HepG2 (cell line): ENCODE data around the gene ZNF677. TPM values are rescaled to one million over a fixed set of nuclear protein-coding genes. Genes with fewer than 3 reads are reported as not detected.

ENCODE experiments used
- ATAC-seq: fragments of 200-7000 bp; cut with Tn5 transposase; 3 replicates; pipeline ENCODE4 v1.9.1; 2020; ENCODE audit warnings: mild to moderate bottlenecking, moderate library complexity
- BruUV-seq: library from RNA; stranded (reverse); fragments of 400-500 nt; replicated peaks from 2 replicates; lab custom pipeline; 2021; lab: Mats Ljungman, UMichigan
- CTCF ChIA-PET: fragments of 300-600 bp; formaldehyde crosslinking; extraction: SDS; loops from one replicate; lab custom pipeline; 2021; ENCODE audit warnings: low total read pairs, inconsistent platforms, low intra/inter-chr PET ratio; lab: Yijun Ruan, JAX
- POLR2A ChIA-PET: fragments of 350-600 bp; sonication (Branson Sonifier 250); formaldehyde crosslinking; loops from one replicate; lab custom pipeline; 2020; ENCODE audit warnings: antibody characterized with exemption, inconsistent platforms; lab: Yijun Ruan, JAX
- DNase-seq: peaks from one replicate; pipeline ENCODE4 v3.0.0-alpha.2; 2015; ENCODE audit warnings: low spot score
- FAIRE-seq: peaks from 3 replicates; lab custom pipeline; 2011; peaks lifted over from hg19 to GRCh38; lab: Jason Lieb, UNC
- H2AFZ ChIP-seq: one replicate; pipeline ENCODE4 v1.6.1; 2011; ENCODE audit warnings: low read length, inconsistent platforms
- H3K27ac ChIP-seq: fragments of 300-600 bp; 3 replicates; pipeline ENCODE4 v1.8.0; 2011; ENCODE audit warnings: mixed run types, mild to moderate bottlenecking, mixed read lengths, low read length, inconsistent platforms; ENCODE audit not compliant: insufficient read depth; ENCODE audit errors: extremely low read length
- H3K27me3 ChIP-seq, 2 experiments: fragments of 200-600 bp in 1 of 2; 2 replicates in 1 of 2; 3 replicates in 1 of 2; pipeline versions ENCODE4 v1.6.0 to v1.8.0; 2011; ENCODE audit warnings: low read length in 2 of 2, mild to moderate bottlenecking in 2 of 2, moderate library complexity in 2 of 2, inconsistent platforms in 1 of 2; ENCODE audit not compliant: insufficient read depth in 2 of 2, control insufficient read depth in 1 of 2
- H3K36me3 ChIP-seq, 2 experiments: fragments of 200-600 bp in 1 of 2; replicated peaks in 1 of 2; 2 replicates in 1 of 2; 3 replicates in 1 of 2; pipeline versions ENCODE4 v1.5.1 to v1.8.0; 2011; ENCODE audit warnings: low read length in 2 of 2, inconsistent platforms in 1 of 2; ENCODE audit not compliant: insufficient read depth in 2 of 2, control insufficient read depth in 1 of 2
- H3K4me1 ChIP-seq: 2 replicates; pipeline ENCODE4 v1.5.1; 2012; ENCODE audit warnings: low read length, inconsistent platforms; ENCODE audit not compliant: insufficient read depth
- H3K4me2 ChIP-seq: 2 replicates; pipeline ENCODE4 v1.6.0; 2011; ENCODE audit warnings: low read depth, low read length, inconsistent platforms
- H3K4me3 ChIP-seq, 3 experiments: fragments of 200-600 bp in 1 of 3; sonication (generic), shearing (Covaris generic) in 1 of 3; replicated peaks in 1 of 3; 2 replicates each; pipeline ENCODE4 v1.5.1; 2011 to 2016; ENCODE audit warnings: low read length in 3 of 3, inconsistent platforms in 2 of 3, low read depth in 2 of 3, mild to moderate bottlenecking in 2 of 3, control low read depth in 1 of 3, mixed read lengths in 1 of 3; ENCODE audit not compliant: insufficient read depth in 1 of 3
- H3K79me2 ChIP-seq: one replicate; pipeline ENCODE4 v1.6.1; 2011; ENCODE audit warnings: low read length, inconsistent platforms; ENCODE audit not compliant: insufficient read depth
- H3K9ac ChIP-seq: 2 replicates; pipeline ENCODE4 v1.6.0; 2011; ENCODE audit warnings: mild to moderate bottlenecking, low read depth, low read length, inconsistent platforms; ENCODE audit not compliant: insufficient read depth
- H3K9me3 ChIP-seq: 2 replicates; pipeline ENCODE4 v1.5.1; 2012; ENCODE audit warnings: mild to moderate bottlenecking, low read length
- H4K20me1 ChIP-seq: 2 replicates; pipeline ENCODE4 v1.6.0; 2011; ENCODE audit warnings: inconsistent platforms, mild to moderate bottlenecking, low read length, moderate library complexity; ENCODE audit not compliant: insufficient read depth
- ERF ChIP-seq: IDR thresholded peaks from 2 replicates; pipeline ENCODE4 v1.6.1; 2018; ENCODE audit warnings: missing biosample characterization, missing genetic modification reagents
- FOXA1 ChIP-seq, 2 experiments: fragments of 450-650 bp in 1 of 2; sonication (generic) in 1 of 2; formaldehyde crosslinking in 1 of 2; IDR thresholded peaks; 2 replicates each; pipeline versions ENCODE4 v1.4.0 to v1.6.1; 2016 to 2020; ENCODE audit warnings: missing genetic modification reagents in 1 of 2
- FOXA3 ChIP-seq: IDR thresholded peaks from 2 replicates; pipeline ENCODE4 v1.6.1; 2016; ENCODE audit warnings: missing genetic modification reagents, missing compliant biosample characterization
- FOXO1 ChIP-seq: sonication (generic); formaldehyde crosslinking; IDR thresholded peaks from 2 replicates; pipeline ENCODE4 v1.4.0; 2020; ENCODE audit warnings: missing genetic modification reagents
- IKZF1 ChIP-seq: fragments of 450-650 bp; IDR thresholded peaks from 2 replicates; pipeline ENCODE4 v1.7.1; 2016
- LCORL ChIP-seq, 2 experiments: fragments of 450-650 bp in 1 of 2; sonication (generic) in 1 of 2; formaldehyde crosslinking in 1 of 2; IDR thresholded peaks; 2 replicates each; pipeline versions ENCODE4 v1.5.0 to v1.6.1; 2017 to 2020; ENCODE audit warnings: antibody characterized with exemption in 1 of 2, missing genetic modification reagents in 1 of 2
- NCOA2 ChIP-seq: sonication (generic); formaldehyde crosslinking; IDR thresholded peaks from 2 replicates; pipeline ENCODE4 v1.8.0; 2022; ENCODE audit warnings: inconsistent platforms
- RAD21 ChIP-seq: fragments of 450-650 bp; formaldehyde crosslinking; IDR thresholded peaks from 2 replicates; pipeline ENCODE4 v1.5.0; 2020; ENCODE audit warnings: mild to moderate bottlenecking
- SAP130 ChIP-seq: IDR thresholded peaks from 2 replicates; pipeline ENCODE4 v1.6.1; 2016; ENCODE audit warnings: low read depth
- SMC3 ChIP-seq: IDR thresholded peaks from 2 replicates; pipeline ENCODE4 v1.6.1; 2011; ENCODE audit warnings: low read length, improper control_type of control experiment
- TEAD3 ChIP-seq: optimal IDR thresholded peaks from 2 replicates; pipeline ENCODE3; 2016; ENCODE audit warnings: borderline replicate concordance
- ZFP1 ChIP-seq: IDR thresholded peaks from 2 replicates; pipeline ENCODE4 v1.6.1; 2016
- ZMYM4 ChIP-seq: sonication (generic); formaldehyde crosslinking; IDR thresholded peaks from 2 replicates; pipeline ENCODE4 v1.8.1; 2023; ENCODE audit warnings: mild to moderate bottlenecking, missing genetic modification reagents
- ZNF207 ChIP-seq: fragments of 450-650 bp; IDR thresholded peaks from 2 replicates; pipeline ENCODE4 v1.6.1; 2016; ENCODE audit warnings: antibody characterized with exemption, borderline replicate concordance
- ZNF354B ChIP-seq: sonication (generic); formaldehyde crosslinking; IDR thresholded peaks from 2 replicates; pipeline ENCODE4 v1.8.0; 2022; ENCODE audit warnings: mild to moderate bottlenecking, missing genetic modification reagents
- WGBS: methylation state at CpG from one replicate; pipeline ENCODE4 v1.1.6; 2017; ENCODE audit warnings: low lambda C conversion rate; 5-methylcytosine and 5-hydroxymethylcytosine counted together
- in situ Hi-C: cut with HindIII; loops from 2 replicates; pipeline ENCODE4 v1.10.0; 2017; ENCODE audit warnings: low pct_unique_long_range_greater_than_20kb; ENCODE audit not compliant: extremely low pct_ligation_motif_present
- intact Hi-C: fragments of 100-400 bp; cut with micrococcal nuclease; formaldehyde crosslinking; loops from one replicate; pipeline ENCODE4 v1.10.0; 2022; ENCODE audit not compliant: unreplicated experiment
- polyA plus RNA-seq, 8 experiments: library from polyadenylated mRNA; depleted of rRNA in 3 of 8; stranded (reverse) in 7 of 8; unstranded in 1 of 8; fragments of >200 nt; fragmentation: Illumina TruSeq in 4 of 8; extraction: Trizol in 4 of 8; gene quantifications; 2 replicates each; pipeline versions ENCODE4 v1.2.1 to v1.2.3, GENCODE V29; 2011 to 2016; ENCODE audit warnings: low read depth in 4 of 8, missing spikeins in 1 of 8, mixed read lengths in 1 of 8; ENCODE audit not compliant: insufficient read depth in 1 of 8
- total RNA-seq, 5 experiments: library from RNA; depleted of rRNA; stranded (reverse); fragments of >200 nt; fragmentation: Illumina TruSeq; extraction: Trizol; gene quantifications; 2 replicates each; pipeline ENCODE4 v1.2.3, GENCODE V29; 2016; ENCODE audit warnings: low read depth in 1 of 5
- TF ChIP-seq, protein P1 (sequence below): IDR thresholded peaks from 2 replicates; pipeline ENCODE4 v1.6.1; 2016; ENCODE audit warnings: control low read depth
- TF ChIP-seq, protein P2 (sequence below): IDR thresholded peaks from 2 replicates; pipeline ENCODE4 v1.4.0; 2020; ENCODE audit warnings: mild to moderate bottlenecking, missing genetic modification reagents
- TF ChIP-seq, protein P3 (sequence below): IDR thresholded peaks from 2 replicates; pipeline ENCODE4 v1.6.1; 2016; ENCODE audit warnings: low read depth, borderline replicate concordance
- TF ChIP-seq, protein P4 (sequence below): sonication (generic); formaldehyde crosslinking; IDR thresholded peaks from 2 replicates; pipeline ENCODE4 v1.5.0; 2020; ENCODE audit warnings: mild to moderate bottlenecking, missing genetic modification reagents, moderate library complexity

The ZNF677 gene
- total and polyA plus RNA-seq, 2 of the 13 experiments (the other 11 are each of a cell fraction or from before 2014, with no cell fraction given): not detected

DNA sequence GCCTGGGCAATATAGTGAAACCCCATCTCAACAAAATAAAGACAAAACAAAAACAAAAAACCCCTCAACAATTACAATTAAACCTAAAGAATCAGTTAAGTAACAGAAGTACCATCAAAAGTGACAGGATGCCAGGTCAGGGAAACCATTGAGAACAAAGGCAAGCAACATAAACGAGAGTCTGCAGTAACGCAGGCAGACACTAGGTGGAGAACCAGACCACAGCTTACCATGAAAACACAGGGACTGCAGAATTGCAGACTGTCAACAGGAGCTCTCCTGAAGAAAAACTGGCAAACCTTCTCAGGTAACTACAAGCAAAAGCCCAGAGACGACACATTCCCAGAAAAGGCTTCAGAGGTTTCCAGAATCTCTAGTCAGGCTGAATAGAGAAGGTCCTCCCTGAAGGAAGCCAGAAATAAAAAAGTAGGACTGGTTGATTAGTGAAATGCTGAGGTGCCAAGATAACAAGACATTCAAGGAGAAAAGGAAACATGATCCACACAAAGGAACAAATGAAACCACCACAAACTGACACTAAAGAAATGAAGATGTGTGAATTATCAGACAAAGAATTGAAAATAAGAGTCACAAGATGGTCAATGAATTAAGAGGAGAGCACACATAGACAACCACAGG, 59.3 kb downstream of the ZNF677 start:
- H3K4me1 ChIP-seq: no peaks in the 10 kb centered on the region
- WGBS: 0% methylated on average over 3 of the region's 3 CpGs
- ChIA-PET POLR2A (no interaction called here), CTCF (interaction anchor here (0.9 kb wide), 1 partner anchor 200 kb away, joined by 3 read pairs; the partner anchor contains the start of gene ZNF765)
- H3K36me3 ChIP-seq: no peaks in the 10 kb centered on the region
- H3K9me3 ChIP-seq: peaks cover 47% of the 10 kb centered on the region
- peak; percentile 73 for FAIRE-seq
- peak; percentile 67 for DNase-seq
- peak; percentile 65 for ATAC-seq
- H3K4me3 ChIP-seq: no peak overlapping the region
- no peak overlapping the region for H3K9ac ChIP-seq
- H3K27me3 ChIP-seq: no peaks in the 10 kb centered on the region; a peak in 1 of 5 replicates
- H2AFZ ChIP-seq: no peak overlapping the region
- H3K4me2 ChIP-seq: no peak overlapping the region
- H4K20me1 ChIP-seq: no peaks in the 10 kb centered on the region
- no peak overlapping the region for H3K27ac ChIP-seq
- in situ Hi-C loops: loop anchor here (25.0 kb wide), 1 partner anchor 542 kb away; no protein-coding TSS in a partner anchor
- BruUV-seq: no TSS peak
- intact Hi-C loops: no loop called here
- H3K79me2 ChIP-seq: no peaks in the 10 kb centered on the region
- no peak for TF ChIP-seq ZNF354B (CRISPR knock-in tag)
- TF ChIP-seq RAD21 (CRISPR knock-in tag): peak; percentile 55; the same call in 1 of the 2 replicates
- peak; percentile 52; the same call in 1 of the 2 replicates for TF ChIP-seq FOXO1 (CRISPR knock-in tag)
- peak; percentile 56; the same call in 1 of the 2 replicates for TF ChIP-seq SAP130
- TF ChIP-seq TEAD3 (CRISPR knock-in tag): peak; percentile 25
- TF ChIP-seq NCOA2 (CRISPR knock-in tag): no peak
- TF ChIP-seq, protein P1, sequence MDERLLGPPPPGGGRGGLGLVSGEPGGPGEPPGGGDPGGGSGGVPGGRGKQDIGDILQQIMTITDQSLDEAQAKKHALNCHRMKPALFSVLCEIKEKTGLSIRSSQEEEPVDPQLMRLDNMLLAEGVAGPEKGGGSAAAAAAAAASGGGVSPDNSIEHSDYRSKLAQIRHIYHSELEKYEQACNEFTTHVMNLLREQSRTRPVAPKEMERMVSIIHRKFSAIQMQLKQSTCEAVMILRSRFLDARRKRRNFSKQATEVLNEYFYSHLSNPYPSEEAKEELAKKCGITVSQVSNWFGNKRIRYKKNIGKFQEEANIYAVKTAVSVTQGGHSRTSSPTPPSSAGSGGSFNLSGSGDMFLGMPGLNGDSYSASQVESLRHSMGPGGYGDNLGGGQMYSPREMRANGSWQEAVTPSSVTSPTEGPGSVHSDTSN (CRISPR knock-in tag): no peak
- TF ChIP-seq FOXA1 (IDR thresholded peaks at IDR 0.05): no peak
- TF ChIP-seq FOXA1 (CRISPR knock-in tag; IDR thresholded peaks at IDR 0.05): peak; percentile 39; the same call in 1 of the 2 replicates
- peak; percentile 43; the same call in 1 of the 2 replicates for TF ChIP-seq ZMYM4
- TF ChIP-seq, protein P2, sequence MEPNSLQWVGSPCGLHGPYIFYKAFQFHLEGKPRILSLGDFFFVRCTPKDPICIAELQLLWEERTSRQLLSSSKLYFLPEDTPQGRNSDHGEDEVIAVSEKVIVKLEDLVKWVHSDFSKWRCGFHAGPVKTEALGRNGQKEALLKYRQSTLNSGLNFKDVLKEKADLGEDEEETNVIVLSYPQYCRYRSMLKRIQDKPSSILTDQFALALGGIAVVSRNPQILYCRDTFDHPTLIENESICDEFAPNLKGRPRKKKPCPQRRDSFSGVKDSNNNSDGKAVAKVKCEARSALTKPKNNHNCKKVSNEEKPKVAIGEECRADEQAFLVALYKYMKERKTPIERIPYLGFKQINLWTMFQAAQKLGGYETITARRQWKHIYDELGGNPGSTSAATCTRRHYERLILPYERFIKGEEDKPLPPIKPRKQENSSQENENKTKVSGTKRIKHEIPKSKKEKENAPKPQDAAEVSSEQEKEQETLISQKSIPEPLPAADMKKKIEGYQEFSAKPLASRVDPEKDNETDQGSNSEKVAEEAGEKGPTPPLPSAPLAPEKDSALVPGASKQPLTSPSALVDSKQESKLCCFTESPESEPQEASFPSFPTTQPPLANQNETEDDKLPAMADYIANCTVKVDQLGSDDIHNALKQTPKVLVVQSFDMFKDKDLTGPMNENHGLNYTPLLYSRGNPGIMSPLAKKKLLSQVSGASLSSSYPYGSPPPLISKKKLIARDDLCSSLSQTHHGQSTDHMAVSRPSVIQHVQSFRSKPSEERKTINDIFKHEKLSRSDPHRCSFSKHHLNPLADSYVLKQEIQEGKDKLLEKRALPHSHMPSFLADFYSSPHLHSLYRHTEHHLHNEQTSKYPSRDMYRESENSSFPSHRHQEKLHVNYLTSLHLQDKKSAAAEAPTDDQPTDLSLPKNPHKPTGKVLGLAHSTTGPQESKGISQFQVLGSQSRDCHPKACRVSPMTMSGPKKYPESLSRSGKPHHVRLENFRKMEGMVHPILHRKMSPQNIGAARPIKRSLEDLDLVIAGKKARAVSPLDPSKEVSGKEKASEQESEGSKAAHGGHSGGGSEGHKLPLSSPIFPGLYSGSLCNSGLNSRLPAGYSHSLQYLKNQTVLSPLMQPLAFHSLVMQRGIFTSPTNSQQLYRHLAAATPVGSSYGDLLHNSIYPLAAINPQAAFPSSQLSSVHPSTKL (CRISPR knock-in tag): 0 out of 2 replicates have a peak, but pooled peaks have one; percentile 15
- TF ChIP-seq ZFP1 (CRISPR knock-in tag): no peak
- peak; percentile 83 for TF ChIP-seq SMC3
- peak; percentile 27; the same call in 1 of the 2 replicates for TF ChIP-seq FOXA3 (CRISPR knock-in tag)
- TF ChIP-seq ZNF207: no peak
- TF ChIP-seq IKZF1: no peak
- TF ChIP-seq, protein P3, sequence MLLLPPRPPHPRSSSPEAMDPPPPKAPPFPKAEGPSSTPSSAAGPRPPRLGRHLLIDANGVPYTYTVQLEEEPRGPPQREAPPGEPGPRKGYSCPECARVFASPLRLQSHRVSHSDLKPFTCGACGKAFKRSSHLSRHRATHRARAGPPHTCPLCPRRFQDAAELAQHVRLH (CRISPR knock-in tag): 0 out of 2 replicates have a peak, but pooled peaks have one; percentile 50
- TF ChIP-seq, protein P4, sequence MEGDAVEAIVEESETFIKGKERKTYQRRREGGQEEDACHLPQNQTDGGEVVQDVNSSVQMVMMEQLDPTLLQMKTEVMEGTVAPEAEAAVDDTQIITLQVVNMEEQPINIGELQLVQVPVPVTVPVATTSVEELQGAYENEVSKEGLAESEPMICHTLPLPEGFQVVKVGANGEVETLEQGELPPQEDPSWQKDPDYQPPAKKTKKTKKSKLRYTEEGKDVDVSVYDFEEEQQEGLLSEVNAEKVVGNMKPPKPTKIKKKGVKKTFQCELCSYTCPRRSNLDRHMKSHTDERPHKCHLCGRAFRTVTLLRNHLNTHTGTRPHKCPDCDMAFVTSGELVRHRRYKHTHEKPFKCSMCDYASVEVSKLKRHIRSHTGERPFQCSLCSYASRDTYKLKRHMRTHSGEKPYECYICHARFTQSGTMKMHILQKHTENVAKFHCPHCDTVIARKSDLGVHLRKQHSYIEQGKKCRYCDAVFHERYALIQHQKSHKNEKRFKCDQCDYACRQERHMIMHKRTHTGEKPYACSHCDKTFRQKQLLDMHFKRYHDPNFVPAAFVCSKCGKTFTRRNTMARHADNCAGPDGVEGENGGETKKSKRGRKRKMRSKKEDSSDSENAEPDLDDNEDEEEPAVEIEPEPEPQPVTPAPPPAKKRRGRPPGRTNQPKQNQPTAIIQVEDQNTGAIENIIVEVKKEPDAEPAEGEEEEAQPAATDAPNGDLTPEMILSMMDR: peak; percentile 88
- TF ChIP-seq LCORL (IDR thresholded peaks at IDR 0.05): no peak
- TF ChIP-seq LCORL (CRISPR knock-in tag; IDR thresholded peaks at IDR 0.05): 0 out of 2 replicates have a peak, but pooled peaks have one; percentile 18
- peak; percentile 34; the same call in 1 of the 2 replicates for TF ChIP-seq ERF (CRISPR knock-in tag)
